A549 (cell line): ENCODE measurements around the gene VPS26A. TPM values are rescaled to one million over a fixed set of nuclear protein-coding genes. Genes with fewer than 3 reads are reported as not detected.
A peak's percentile ranks its signal among the peaks of the same experiment; 100 is the strongest.

Experiments
- ATAC-seq, 2 experiments: fragments of 200-7000 bp in 1 of 2; fragments of >200 bp in 1 of 2; cut with Nextera tagmentation in 1 of 2; cut with Tn5 transposase in 1 of 2; 3 replicates each; pipeline versions ENCODE4 v1.8.0 to v1.9.1; 2018 to 2020; ENCODE audit warnings: mild to moderate bottlenecking in 1 of 2, moderate library complexity in 1 of 2
- CTCF ChIA-PET: fragments of 300-600 bp; sonication (Branson Sonifier 250); formaldehyde crosslinking; extraction: SDS; loops from one replicate; lab custom pipeline; 2021; ENCODE audit warnings: antibody characterized with exemption, inconsistent platforms; lab: Yijun Ruan, JAX
- POLR2A ChIA-PET: fragments of 350-600 bp; formaldehyde crosslinking; extraction: SDS; loops from one replicate; lab custom pipeline; 2021; ENCODE audit warnings: antibody characterized with exemption, inconsistent platforms; lab: Yijun Ruan, JAX
- DNase-seq, 2 experiments: peaks; one replicate each; pipeline versions ENCODE4 v3.0.0 to v3.0.0-alpha.2; 2011 to 2016; ENCODE audit warnings: low read depth in 1 of 2, low spot score in 1 of 2
- FAIRE-seq: peaks from 2 replicates; lab custom pipeline; 2011; peaks lifted over from hg19 to GRCh38; lab: Jason Lieb, UNC
- H3K27ac ChIP-seq, 2 experiments: fragments of >200 bp; sonication (Bioruptor Twin); formaldehyde crosslinking; 3 replicates each; pipeline ENCODE4 v1.5.1; 2016 to 2017
- H3K4me1 ChIP-seq: fragments of >200 bp; sonication (Bioruptor Twin); formaldehyde crosslinking; 3 replicates; pipeline ENCODE4 v1.6.1; 2016
- H3K4me2 ChIP-seq: fragments of >200 bp; sonication (Bioruptor Twin); formaldehyde crosslinking; 3 replicates; pipeline ENCODE4 v1.6.1; 2016
- H3K4me3 ChIP-seq: fragments of >200 bp; sonication (Bioruptor Twin); formaldehyde crosslinking; 3 replicates; pipeline ENCODE4 v1.5.1; 2016
- H3K9me3 ChIP-seq: fragments of >200 bp; sonication (Bioruptor Twin); formaldehyde crosslinking; 3 replicates; pipeline ENCODE4 v1.6.1; 2016
- CBX2 ChIP-seq: fragments of 200-600 bp; sonication (generic); IDR thresholded peaks from 2 replicates; pipeline ENCODE4 v1.6.1; 2016; ENCODE audit warnings: low read depth, mild to moderate bottlenecking, borderline replicate concordance
- CEBPB ChIP-seq, 2 experiments: fragments of >200 bp in 1 of 2; sonication (Bioruptor Twin) in 1 of 2; formaldehyde crosslinking in 1 of 2; IDR thresholded peaks; 2 replicates each; pipeline ENCODE4 v1.6.1; 2012 to 2016
- EHMT2 ChIP-seq: fragments of 200-600 bp; sonication (generic); IDR thresholded peaks from 2 replicates; pipeline ENCODE4 v1.6.1; 2016; ENCODE audit warnings: antibody characterized with exemption, low read depth, mild to moderate bottlenecking, moderate library complexity
- HDAC2 ChIP-seq: fragments of 200-600 bp; sonication (generic); IDR thresholded peaks from 2 replicates; pipeline ENCODE4 v1.6.1; 2016
- HOXA7 ChIP-seq: fragments of 250-450 bp; sonication (Bioruptor Pico); IDR thresholded peaks from 2 replicates; pipeline ENCODE4 v1.5.0; 2020; ENCODE audit warnings: mild to moderate bottlenecking, moderate library complexity
- HOXB13 ChIP-seq: fragments of 250-450 bp; sonication (Bioruptor Pico); IDR thresholded peaks from 2 replicates; pipeline ENCODE4 v1.5.0; 2020; ENCODE audit warnings: low read depth, mild to moderate bottlenecking, moderate library complexity
- JUN ChIP-seq, 2 experiments: fragments of >200 bp; sonication (Bioruptor Twin); formaldehyde crosslinking; IDR thresholded peaks; 2 replicates in 1 of 2; 3 replicates in 1 of 2; pipeline ENCODE4 v1.6.1; 2016 to 2017
- KDM1A ChIP-seq: fragments of 200-600 bp; sonication (generic); IDR thresholded peaks from 2 replicates; pipeline ENCODE4 v1.6.1; 2016; ENCODE audit warnings: low read depth, mild to moderate bottlenecking
- MAFK ChIP-seq: fragments of 450-650 bp; IDR thresholded peaks from 2 replicates; pipeline ENCODE4 v1.6.1; 2014; ENCODE audit not compliant: partially characterized antibody
- NPAS2 ChIP-seq: fragments of 250-450 bp; sonication (Bioruptor Pico); IDR thresholded peaks from 2 replicates; pipeline ENCODE4 v1.8.0; 2022; ENCODE audit warnings: mild to moderate bottlenecking, moderate library complexity, borderline replicate concordance
- POLR2A ChIP-seq: IDR thresholded peaks from 2 replicates; pipeline ENCODE4 v1.6.1; 2012; ENCODE audit warnings: mild to moderate bottlenecking, low read length
- RFX5 ChIP-seq: fragments of 450-650 bp; IDR thresholded peaks from 2 replicates; pipeline ENCODE4 v1.7.1; 2014; ENCODE audit warnings: antibody characterized with exemption, mild to moderate bottlenecking, moderate library complexity
- SREBF2 ChIP-seq: fragments of 450-650 bp; IDR thresholded peaks from 2 replicates; pipeline ENCODE4 v1.6.1; 2014; ENCODE audit warnings: mild to moderate bottlenecking, moderate library complexity
- TFCP2L1 ChIP-seq: fragments of 250-450 bp; sonication (Bioruptor Pico); IDR thresholded peaks from 2 replicates; pipeline ENCODE4 v1.5.0; 2021; ENCODE audit warnings: mild to moderate bottlenecking
- ZSCAN20 ChIP-seq: fragments of 250-450 bp; sonication (Bioruptor Pico); IDR thresholded peaks from 2 replicates; pipeline ENCODE4 v1.8.0; 2022; ENCODE audit warnings: mild to moderate bottlenecking, moderate library complexity
- WGBS: methylation state at CpG from one replicate; pipeline ENCODE4 v1.1.6; 2017; ENCODE audit errors: missing lambda C conversion rate; 5-methylcytosine and 5-hydroxymethylcytosine counted together
- polyA plus RNA-seq, 4 experiments: library from polyadenylated mRNA; depleted of rRNA in 3 of 4; stranded (reverse); fragments of >200 nt; fragmentation: RNase III in 1 of 4; extraction: RNeasy Plus Mini Kit Qiagen cat#74134 plus additional on column Dnase treatment in 1 of 4; gene quantifications; 2 replicates in 3 of 4; 3 replicates in 1 of 4; pipeline ENCODE4 v1.2.3, GENCODE V29; 2011 to 2017
- TF ChIP-seq, protein P1 (sequence below): IDR thresholded peaks from 2 replicates; pipeline ENCODE4 v1.6.1; 2012
- TF ChIP-seq, protein P2 (sequence below): IDR thresholded peaks from 2 replicates; pipeline ENCODE4 v1.6.1; 2012; ENCODE audit warnings: low read depth, borderline replicate concordance
- TF ChIP-seq, protein P3 (sequence below): IDR thresholded peaks from 2 replicates; pipeline ENCODE4 v1.6.1; 2012
- TF ChIP-seq, protein P4 (sequence below): fragments of >200 bp; sonication (Bioruptor Twin); formaldehyde crosslinking; IDR thresholded peaks from 3 replicates; pipeline ENCODE4 v1.6.1; 2016

The VPS26A gene
- polyA plus RNA-seq, 2 of the 4 experiments (the other 2 are of a cell fraction) = 52.6 to 62.6 TPM

DNA sequence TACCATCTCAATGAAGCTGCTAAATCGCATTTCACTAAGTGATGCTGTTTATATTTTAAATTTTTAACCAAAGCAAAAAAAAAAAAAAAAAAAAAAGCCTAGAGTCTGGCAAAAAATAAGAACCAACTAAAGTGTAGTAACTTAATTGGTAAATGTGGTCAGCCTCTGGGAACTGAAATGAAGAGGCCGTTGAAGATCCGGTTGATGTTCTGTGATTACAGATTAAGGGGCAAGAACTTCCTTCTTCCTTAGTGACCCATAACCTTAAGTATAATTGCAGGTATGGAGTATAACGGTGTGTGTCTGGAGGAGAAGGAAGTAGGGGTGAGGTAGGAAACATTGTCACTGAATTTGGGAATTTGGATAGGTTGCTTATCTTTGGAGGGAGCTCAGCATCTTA is 43.8 kb upstream of the VPS26A start:
- POLR2A ChIA-PET = no interaction called here
- CTCF ChIA-PET = interaction anchor here (0.6 to 2.0 kb wide), 5 partner anchors 11 to 242 kb away, joined by 3 to 13 read pairs (median 5); no protein-coding TSS in a partner anchor
- FAIRE-seq = no peak

DNA sequence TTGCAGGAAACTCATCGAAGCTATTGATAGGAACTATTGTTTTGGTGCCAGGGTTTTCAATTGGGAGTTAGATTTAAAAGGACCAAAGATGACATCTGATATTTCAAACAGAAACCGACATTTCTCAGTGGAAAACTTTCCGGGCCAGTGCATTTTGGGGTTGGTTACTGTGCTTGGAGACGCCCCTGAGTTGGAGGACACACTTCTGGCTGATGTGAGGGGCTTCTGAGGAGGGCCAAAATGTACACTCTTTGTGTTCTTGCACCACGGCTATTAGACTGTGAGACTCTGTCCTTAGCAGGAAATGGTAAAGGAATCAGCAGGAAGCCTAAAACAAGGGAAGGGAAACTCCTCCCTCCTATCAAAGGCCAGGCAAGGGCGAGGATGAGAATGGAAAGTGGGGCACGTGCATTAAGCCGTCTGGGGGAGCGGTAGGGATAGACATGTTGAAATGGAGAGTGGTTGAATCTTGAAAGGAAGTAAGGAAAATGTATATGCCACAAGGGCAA is 37.9 kb upstream of the VPS26A start:
- ATAC-seq (no peak), DNase-seq (no peak), FAIRE-seq (no peak)
- no peak overlapping the region for H3K4me3 ChIP-seq
- H3K9me3 ChIP-seq = no peaks in the 10 kb centered on the region
- 72% methylated on average over 9 of the region's 9 CpGs for WGBS
- peak overlapping the region; percentile 37 to 46; a peak in 2 of 6 replicates for H3K27ac ChIP-seq
- ChIA-PET CTCF (interaction anchor here (1.3 kb wide), 1 partner anchor 8 kb away, joined by 5 read pairs; no protein-coding TSS in a partner anchor), POLR2A (no interaction called here)
- TF ChIP-seq CEBPB (IDR thresholded peaks at IDR 0.05) (no peak), EHMT2 (no peak), SREBF2 (no peak), TFCP2L1 (CRISPR knock-in tag) (no peak)
- peaks cover 5% of the 10 kb centered on the region; the same call in 1 of the 3 replicates for H3K4me1 ChIP-seq
- H3K4me2 ChIP-seq = 0 out of 3 replicates have a peak overlapping the region, but pooled peaks have one; percentile 11

More for the DNA sequence above, 43.8 kb upstream of the VPS26A start:
- TF ChIP-seq POLR2A (no peak), JUN (IDR thresholded peaks at IDR 0.05) (no peak), ZSCAN20 (CRISPR knock-in tag) (no peak), NPAS2 (CRISPR knock-in tag) (no peak), HDAC2 (no peak)
- TF ChIP-seq, protein P1, sequence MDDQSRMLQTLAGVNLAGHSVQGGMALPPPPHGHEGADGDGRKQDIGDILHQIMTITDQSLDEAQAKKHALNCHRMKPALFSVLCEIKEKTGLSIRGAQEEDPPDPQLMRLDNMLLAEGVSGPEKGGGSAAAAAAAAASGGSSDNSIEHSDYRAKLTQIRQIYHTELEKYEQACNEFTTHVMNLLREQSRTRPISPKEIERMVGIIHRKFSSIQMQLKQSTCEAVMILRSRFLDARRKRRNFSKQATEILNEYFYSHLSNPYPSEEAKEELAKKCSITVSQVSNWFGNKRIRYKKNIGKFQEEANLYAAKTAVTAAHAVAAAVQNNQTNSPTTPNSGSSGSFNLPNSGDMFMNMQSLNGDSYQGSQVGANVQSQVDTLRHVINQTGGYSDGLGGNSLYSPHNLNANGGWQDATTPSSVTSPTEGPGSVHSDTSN = no peak
- Histone ChIP-seq H3K9me3 (no peaks in the 10 kb centered on the region), H3K27ac (no peak overlapping the region), H3K4me3 (no peak overlapping the region), H3K4me1 (no peaks in the 10 kb centered on the region), H3K4me2 (no peak overlapping the region)
- 72% methylated on average over 4 of the region's 4 CpGs for WGBS
- no peak for ATAC-seq
- DNase-seq = no peak

DNA sequence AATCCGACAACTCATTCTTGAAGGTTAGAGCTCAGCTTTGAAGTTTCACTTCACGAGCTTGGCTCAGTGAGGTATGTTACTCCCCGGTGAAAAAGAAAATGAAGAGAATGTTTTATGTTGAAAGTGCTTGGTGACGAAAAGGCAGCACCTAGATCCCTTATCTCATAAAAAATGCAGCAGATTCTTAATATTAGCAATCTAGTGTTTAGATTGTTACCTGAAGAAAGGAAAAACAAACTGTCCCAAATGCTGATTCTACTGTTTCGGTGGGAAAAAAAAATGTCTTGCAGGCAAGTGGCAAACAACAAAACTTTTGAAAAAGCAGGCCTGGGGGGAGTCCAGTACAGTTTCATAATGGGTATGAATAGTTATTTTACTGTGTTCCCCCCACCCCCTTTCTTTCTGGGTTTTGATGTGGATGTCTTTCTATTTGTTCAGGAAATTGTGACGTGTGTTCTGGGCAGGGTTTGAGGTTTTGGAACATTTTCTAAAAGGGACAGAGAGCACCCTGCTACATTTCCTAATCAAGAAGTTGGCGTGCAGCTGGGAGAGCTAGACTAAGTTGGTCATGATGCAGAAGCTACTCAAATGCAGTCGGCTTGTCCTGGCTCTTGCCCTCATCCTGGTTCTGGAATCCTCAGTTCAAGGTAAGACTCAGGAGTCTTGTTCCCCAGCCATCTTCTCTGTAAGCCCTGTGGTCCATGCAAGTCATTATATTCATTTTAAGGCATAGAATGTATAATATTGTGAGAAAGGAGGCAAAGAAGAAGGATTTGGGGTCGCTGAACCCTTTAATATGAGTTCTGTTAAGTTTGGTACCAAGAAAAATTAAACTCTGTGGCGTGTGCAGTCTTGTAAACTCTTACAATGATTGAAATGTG is 36.1 kb upstream of the VPS26A start, which contains the start of gene SRGN:
SRGN (plus strand) TSS at position 514 of the 881 bp plus-strand sequence; CDS start at position 569, 55 bp downstream.
- CTCF ChIA-PET = interaction anchor here (0.7 to 1.7 kb wide), 4 partner anchors 23 to 281 kb away, joined by 3 to 4 read pairs (median 4); no protein-coding TSS in a partner anchor
- peak within 1 kb of the TSS; percentile 82 for H3K4me2 ChIP-seq
- TF ChIP-seq MAFK = peak; percentile 9
- no peak for TF ChIP-seq ZSCAN20 (CRISPR knock-in tag)
- 0 out of 2 replicates have a peak, but pooled peaks have one; percentile 15 for TF ChIP-seq RFX5
- POLR2A ChIA-PET = interaction anchor here (0.6 to 0.9 kb wide), 4 partner anchors 12 to 132 kb away, joined by 3 to 7 read pairs (median 4); no protein-coding TSS in a partner anchor
- FAIRE-seq (no peak), ATAC-seq (peak; percentile 71 to 75; a peak in 5 of 6 replicates), DNase-seq (peak; percentile 46 to 68)
- WGBS = 32% methylated on average over 10 of the region's 10 CpGs
- H3K4me3 ChIP-seq = peak within 1 kb of the TSS; percentile 59
- H3K27ac ChIP-seq = peak within 1 kb of the TSS; percentile 78 to 79
- H3K9me3 ChIP-seq = no peaks in the 10 kb centered on the region
- peaks cover 5% of the 10 kb centered on the region; the same call in 1 of the 3 replicates for H3K4me1 ChIP-seq

DNA sequence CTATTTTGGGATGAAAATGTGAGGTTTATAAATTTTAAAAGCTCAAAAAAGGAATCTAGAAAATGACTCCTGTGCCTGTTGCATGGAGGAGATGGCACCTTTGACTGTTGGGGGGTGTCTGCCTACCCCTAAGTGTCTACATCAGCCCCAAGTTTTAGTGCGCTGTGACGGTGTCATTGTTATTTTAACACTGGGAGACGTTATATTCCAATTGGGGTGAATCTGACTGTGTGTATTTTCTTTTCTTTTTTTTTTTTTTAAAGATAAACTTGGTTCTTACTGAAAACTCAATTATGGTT is 35.6 kb upstream of the VPS26A start:
- Histone ChIP-seq H3K4me3 (peak overlapping the region; percentile 59), H3K4me1 (peaks cover 5% of the 10 kb centered on the region; the same call in 1 of the 3 replicates), H3K4me2 (peak overlapping the region; percentile 82), H3K9me3 (no peaks in the 10 kb centered on the region), H3K27ac (peak overlapping the region; percentile 78 to 79)
- ChIA-PET CTCF (interaction anchor here (0.7 to 1.7 kb wide), 2 partner anchors 84 to 281 kb away, joined by 3 to 4 read pairs; no protein-coding TSS in a partner anchor), POLR2A (interaction anchor here (0.9 kb wide), 1 partner anchor 26 kb away, joined by 3 read pairs; no protein-coding TSS in a partner anchor)
- 48% methylated on average over 3 of the region's 3 CpGs for WGBS
- FAIRE-seq (no peak), DNase-seq (no peak), ATAC-seq (peak; percentile 20 to 26; a peak in 2 of 6 replicates)
- TF ChIP-seq CEBPB (IDR thresholded peaks at IDR 0.05) (no peak), POLR2A (no peak), HOXA7 (CRISPR knock-in tag) (no peak), KDM1A (no peak), RFX5 (no peak), HOXB13 (CRISPR knock-in tag) (no peak), CBX2 (no peak), HDAC2 (no peak)
- TF ChIP-seq, protein P2, sequence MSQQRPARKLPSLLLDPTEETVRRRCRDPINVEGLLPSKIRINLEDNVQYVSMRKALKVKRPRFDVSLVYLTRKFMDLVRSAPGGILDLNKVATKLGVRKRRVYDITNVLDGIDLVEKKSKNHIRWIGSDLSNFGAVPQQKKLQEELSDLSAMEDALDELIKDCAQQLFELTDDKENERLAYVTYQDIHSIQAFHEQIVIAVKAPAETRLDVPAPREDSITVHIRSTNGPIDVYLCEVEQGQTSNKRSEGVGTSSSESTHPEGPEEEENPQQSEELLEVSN = no peak
- TF ChIP-seq, protein P3, sequence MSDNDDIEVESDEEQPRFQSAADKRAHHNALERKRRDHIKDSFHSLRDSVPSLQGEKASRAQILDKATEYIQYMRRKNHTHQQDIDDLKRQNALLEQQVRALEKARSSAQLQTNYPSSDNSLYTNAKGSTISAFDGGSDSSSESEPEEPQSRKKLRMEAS = no peak
- TF ChIP-seq, protein P4, sequence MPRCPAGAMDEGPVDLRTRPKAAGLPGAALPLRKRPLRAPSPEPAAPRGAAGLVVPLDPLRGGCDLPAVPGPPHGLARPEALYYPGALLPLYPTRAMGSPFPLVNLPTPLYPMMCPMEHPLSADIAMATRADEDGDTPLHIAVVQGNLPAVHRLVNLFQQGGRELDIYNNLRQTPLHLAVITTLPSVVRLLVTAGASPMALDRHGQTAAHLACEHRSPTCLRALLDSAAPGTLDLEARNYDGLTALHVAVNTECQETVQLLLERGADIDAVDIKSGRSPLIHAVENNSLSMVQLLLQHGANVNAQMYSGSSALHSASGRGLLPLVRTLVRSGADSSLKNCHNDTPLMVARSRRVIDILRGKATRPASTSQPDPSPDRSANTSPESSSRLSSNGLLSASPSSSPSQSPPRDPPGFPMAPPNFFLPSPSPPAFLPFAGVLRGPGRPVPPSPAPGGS = no peak
